Thyroid gland (tissue), 4 donors: ENCODE data around the gene FARS2.

Source experiments
- CTCF ChIP-seq, 6 experiments: fragments of 200-600 bp in 3 of 6; fragments of 450-650 bp in 3 of 6; sonication (generic) in 3 of 6; IDR thresholded peaks; one replicate each; pipeline ENCODE4 v1.5.1; 2016 to 2019; ENCODE audit warnings: antibody characterized with exemption in 6 of 6, mild to moderate bottlenecking in 2 of 6, inconsistent platforms in 1 of 6, moderate library complexity in 1 of 6
- POLR2A ChIP-seq, 2 donors: fragments of 450-650 bp; IDR thresholded peaks; one replicate each; pipeline ENCODE4 v1.6.1; 2017; ENCODE audit warnings: antibody characterized with exemption in 2 of 2, mild to moderate bottlenecking in 2 of 2, moderate library complexity in 1 of 2

- TF ChIP-seq POLR2A (IDR thresholded peaks at IDR 0.05): no peak
- no peak for TF ChIP-seq CTCF (IDR thresholded peaks at IDR 0.05)
Observed at GRCh38 chr6:5737460-5737859, 476.1 kb downstream of the FARS2 start.
